NCI-H748 (cell line): ENCODE results near the gene GLS.
A peak's percentile ranks its signal among the peaks of the same experiment; 100 is the strongest.

ENCODE experiments used
- DNase-seq: peaks from one replicate; lab custom pipeline; 2025; ENCODE audit not compliant: unreplicated experiment; lab: John Stamatoyannopoulos, UW

Gene GLS

DNA sequence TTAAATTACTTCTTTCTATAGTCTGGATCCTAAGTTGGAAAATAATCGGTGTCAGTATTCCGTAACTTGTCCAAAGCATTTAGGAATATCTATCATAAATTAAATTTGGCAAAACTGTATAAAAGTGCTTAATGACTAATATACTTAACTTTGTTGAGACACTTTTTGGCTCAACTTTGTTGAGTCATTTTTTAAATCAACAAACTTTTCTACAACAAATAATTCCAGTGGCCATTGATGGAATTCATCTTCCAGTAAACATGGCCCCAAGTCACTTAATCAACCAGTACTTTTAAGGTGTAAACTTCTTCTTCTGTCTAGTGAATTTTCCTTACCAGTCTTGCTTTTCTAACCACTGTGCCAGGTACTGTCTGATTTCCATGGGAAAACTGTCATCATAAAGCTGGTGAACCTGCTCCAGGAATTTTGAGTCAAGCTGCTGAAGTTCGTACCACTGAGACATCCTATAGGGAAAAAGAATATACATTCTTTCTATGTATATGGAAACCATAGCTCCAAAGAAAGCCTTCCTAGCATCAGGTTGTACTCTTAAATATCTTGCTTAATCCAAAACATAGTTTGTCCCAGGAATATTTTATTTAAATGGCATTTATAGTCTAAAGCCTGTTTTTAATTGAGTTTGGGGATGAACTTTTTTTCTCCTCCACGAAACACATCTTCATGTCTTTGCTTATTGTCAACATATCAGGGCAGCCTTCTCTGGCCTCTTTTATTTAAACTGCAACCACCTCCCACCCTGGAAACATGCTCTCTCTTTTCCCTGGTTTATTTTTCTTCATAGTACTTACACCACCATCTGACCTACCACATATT lies 129.1 kb downstream of the GLS start:
- DNase-seq = no peak

DNA sequence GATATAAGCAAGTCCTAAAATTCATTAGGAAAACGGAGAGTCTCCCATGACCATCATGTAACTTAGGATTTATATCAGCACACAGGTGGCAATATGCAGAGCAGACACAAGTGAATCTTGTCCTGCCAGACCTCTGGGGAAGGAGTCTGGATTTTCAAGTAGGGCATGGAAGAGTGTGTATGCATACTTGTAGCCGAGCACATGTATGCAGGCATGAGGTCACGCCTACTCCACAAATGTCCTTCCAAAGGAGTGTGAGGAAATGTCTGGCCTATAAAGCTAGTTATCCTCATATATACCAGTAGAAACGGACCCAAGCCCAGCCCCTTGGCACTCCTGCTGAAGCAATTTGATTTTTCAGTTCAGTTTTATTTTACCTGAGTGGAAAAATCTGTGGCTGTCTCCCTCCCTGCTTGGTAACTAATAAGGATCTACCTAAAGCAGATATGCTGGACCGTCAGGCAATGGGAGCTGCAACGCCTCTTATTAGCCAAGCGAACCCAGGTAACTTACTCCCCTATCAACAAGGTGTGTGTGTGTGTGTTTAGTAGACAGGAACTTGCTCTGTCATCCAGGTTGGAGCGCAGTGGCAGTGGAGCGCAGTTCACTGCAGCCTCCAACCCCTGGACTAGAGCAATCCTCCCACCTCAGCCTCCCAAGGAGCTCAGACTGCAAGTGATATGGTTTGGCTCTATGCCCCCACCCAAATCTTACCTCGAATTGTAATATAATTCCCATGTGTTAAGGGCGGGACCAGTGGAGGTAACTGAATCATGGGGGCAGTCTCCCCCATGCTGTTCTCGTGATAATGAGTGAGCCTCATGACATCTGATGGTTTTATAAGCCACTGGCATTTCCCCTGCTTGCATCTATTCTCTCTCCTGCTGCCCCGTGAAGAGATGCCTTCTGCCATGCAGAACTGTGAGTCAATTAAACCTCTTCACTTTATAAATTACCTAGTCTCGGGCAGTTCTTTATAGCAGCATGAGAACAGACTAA lies 130.6 kb downstream of the GLS start:
- DNase-seq = no peak

DNA sequence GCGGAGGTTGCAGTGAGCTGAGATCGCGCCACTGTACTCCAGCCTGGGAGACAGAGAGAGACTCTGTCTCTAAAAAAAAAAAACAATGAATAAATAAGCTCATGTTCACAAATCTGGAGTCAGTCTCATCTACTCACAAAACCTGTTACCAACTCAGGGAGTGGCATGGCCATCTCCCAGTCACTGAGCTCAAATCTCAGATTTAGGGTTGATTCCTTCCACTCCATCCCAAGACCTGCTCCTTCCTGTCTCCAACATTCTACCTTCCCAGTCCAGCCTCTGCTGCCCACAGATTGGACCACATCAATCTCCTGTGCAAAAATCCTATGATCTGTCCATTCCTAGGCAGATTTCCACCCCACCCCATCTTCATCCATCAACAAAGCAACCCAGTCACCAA lies 131.7 kb downstream of the GLS start:
- no peak for DNase-seq

DNA sequence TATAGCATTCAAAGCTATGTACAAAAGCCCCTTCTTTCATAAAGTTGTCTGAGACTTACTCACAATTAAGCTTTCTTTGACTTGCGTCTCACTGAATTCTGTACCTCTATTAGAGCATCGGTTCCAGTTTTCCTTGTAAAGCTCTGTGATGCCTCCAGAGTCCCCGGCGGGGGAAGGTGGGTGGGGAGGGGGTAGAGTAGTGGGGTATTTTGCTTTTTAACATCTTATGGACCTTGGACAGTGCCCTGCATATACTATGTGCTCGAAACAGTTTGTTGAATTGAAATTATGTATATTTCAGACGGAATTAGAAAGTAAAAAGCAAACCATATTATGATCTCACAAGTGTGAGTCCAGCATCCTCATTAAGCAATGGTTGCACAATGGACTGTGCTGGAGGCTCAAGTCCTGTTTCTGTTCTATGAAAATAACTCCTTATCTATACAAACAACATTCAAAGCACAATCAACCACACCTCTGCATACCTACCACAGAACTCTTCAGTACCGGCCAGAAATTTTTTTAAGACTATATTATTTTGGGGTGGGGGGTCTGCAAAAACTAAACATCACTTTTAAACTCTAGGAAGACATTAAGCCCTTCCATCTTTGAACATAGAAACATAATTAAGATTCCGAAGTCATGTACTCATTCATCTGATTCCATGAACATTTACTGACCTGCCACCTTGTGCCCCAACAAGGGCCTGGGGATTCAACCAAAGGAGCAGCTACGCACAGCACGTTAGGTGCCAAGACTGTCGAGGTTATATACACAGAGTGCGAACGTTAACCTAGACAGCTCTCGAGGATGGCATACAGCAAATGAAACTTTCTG lies 132.4 kb downstream of the GLS start:
- DNase-seq = peak; percentile 66

DNA sequence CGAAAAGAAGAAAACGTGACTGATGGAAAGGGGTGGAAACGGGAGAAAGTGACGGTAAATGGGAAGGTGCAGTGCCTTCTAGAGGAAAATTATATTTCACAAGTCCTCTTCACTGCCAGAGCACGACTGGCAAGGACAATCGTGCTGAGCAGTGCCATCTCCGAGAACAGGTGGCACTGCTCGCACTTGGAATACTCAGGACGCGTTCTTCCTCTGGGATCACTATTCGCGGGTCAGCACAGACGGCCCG lies 133.0 kb downstream of the GLS start:
- DNase-seq = peak; percentile 88

DNA sequence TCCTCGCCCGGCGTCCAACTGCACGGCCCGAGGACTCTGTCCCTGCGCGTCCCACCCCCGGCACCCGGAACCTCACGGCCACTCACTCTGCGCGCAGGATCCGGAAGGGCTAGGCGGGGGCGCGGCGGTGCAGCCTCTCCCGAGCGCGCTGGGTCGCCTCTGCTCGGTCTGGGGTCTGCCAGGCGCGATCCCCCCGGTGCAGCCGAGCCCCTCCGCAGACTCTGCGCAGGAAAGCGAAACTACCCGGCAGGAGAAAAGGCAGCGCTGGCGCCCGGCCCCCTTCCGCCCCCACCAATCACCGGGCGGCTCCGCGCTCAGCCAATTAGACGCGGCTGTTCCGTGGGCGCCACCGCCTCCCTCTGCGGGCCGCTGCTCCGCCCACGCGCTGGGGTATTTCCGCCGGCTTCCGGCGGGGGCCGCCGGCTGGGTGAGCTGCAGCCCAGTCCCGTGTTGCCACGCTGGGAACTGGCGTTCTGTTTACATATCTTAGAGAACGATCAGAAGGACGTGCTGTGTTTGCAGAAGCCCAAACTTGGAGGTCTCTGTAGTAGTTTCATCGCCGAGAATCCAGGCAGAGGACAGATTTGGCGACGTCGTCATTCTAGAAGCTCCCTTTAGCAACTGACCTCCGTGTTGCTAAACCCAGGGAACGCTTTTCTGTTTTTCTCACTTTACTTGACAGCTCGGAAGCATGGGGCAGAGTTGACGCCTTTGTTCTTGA lies 133.5 kb downstream of the GLS start, which contains the start of gene STAT1:
TSS of gene STAT1 (minus strand) at position 240 of the 721 bp plus-strand sequence. CDS start 4,168 bp downstream, outside the sequence.
- peak; percentile 97 for DNase-seq

DNA sequence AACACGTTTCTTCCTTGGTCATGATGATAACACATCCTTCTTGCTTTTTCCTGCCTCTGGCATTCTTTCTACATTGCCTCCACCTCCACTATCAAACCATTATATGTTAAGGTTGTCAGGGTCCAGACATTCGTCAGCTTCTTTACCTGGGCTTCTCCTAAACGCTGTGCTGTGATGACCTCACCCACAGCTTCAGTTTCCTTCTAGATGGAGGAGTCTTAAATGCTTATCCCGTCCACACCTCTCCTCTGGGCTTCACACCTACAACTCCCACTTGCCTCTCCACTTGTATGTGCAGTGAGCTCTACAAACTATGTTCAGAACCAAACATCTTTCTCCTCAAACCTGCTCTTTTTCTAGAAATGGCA lies 134.0 kb downstream of the GLS start:
- peak; percentile 50 for DNase-seq
